NCI-H2107 treated with DMSO at 0.1 percent for 48 hours (cell line): ENCODE results near the gene BCOR.
A peak's percentile ranks its signal among the peaks of the same experiment; 100 is the strongest.

Experiments used
- DNase-seq: peaks from one replicate; lab custom pipeline; 2025; ENCODE audit not compliant: unreplicated experiment; lab: John Stamatoyannopoulos, UW

Gene BCOR

DNA sequence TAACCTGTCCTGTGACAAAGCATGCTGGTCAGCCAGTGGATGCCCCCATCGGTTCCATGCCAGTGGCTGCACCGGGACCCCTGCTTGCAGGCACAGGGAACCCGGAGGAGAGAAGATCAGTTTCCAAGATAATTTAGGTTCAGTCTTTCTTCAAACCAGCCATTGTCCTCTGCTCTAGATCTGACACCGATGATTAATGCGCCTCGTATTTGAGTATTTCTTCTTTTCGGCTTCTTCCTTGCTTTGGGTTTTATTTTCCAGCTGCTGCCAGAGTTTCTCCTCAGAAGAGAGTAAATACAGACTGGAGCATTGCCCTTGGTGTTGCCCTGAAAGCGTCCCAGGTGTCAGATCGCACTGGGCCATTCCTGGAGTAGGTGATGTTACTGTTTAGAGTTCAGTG lies 19.2 kb upstream of the BCOR start:
- no peak for DNase-seq

GRCh38 chrX:40112996-40113395 lies 15.2 kb upstream of the BCOR start:
- no peak for DNase-seq

DNA sequence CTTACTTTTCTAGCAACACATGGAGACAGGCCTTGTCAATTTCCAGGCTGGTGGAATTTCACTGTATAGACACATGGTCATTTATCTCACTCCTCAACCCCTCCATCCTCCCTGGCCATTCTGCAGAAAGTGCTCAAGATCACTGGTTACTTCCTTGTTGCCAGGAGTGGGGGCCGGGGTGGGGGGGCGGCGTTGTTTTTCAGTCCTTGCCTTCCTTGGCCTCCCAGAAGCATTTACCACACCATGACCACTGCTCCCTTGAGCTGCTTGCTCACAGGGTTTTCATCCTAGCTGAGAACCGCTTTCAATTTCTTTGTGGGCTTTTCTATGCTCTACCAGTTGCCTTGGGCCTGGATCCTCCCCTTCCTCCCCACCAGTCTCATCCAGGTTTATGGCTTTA lies 14.1 kb upstream of the BCOR start:
- no peak for DNase-seq

DNA sequence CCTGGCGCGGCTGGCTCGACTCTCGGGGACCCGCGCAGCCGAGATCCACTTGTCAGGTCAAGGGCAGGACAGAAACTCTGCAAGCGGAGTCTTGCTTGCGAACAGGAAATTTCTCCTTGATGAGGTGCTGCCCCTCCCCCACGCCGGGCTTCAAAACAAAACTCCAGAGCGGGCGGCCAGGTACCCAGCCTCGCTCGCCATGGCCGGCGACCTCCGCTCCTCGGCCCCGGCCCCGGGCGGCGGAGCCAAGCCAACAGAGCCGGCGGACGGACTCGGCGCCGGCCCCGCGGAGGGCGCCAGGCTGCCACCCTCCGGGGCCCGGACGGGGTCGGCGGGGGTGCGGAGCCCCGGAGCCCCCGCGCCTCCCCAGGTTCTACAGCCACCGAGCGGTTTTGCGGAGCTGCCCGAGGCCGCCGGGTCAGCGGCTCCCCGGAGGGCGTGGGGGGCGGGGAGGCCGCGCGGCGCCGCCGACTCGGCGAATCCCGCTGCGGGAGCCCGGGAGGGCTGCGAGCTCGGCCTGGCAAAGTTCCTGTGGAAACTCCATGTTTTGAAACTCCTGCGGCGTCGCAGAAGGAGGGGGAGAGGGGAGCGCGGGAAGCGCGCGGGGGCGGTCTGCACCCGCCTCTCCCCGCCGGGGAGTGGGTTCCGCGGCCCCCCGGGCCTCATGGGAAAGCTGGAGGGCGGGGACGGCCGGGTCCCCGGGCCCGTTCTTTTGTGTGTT lies 11.7 kb upstream of the BCOR start:
- no peak for DNase-seq

- DNase-seq, result no peak
Observed at GRCh38 chrX:40108959-40109287, 11.2 kb upstream of the BCOR start.

DNA sequence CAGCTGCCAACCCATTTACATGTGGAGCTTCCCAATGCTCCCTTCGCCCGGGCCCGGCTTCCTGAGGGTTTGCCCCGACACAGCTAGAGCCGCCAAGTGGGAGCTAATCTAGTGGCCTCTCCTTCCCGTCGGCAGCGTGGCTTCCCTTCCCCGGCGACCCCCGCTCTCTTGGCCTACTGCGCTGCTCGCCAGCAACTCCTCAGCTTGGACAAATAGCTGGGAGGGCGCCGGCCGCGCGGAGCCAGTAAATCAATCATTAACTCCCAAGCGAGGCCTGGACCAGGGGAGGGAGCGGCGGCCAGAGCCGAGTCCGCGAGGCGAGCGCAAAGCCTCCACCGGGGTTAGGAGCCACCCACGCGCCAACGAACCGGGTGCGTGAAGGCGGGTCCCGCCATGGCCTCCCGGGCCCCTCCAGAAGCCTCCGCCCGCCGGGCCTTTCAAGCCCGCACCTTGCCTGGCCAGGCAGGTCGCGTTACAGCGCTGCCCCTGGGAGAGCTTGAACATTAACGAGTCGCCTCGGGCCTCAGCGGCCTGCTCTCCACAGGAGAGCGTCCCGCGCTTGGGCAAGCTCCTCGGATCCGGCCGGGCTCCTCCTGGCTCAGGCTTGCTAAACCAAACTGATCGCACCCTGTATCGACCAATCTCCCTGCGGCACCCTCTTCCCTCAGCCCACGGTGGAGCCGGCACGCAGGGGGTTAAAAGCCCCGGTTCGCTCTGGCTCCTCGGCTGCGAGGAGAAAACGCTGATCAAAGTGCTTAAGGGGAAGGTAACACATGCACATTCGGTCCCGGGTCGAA lies 10.6 kb upstream of the BCOR start:
- DNase-seq, result no peak

GRCh38 chrX:40107291-40108161 lies 9.8 kb upstream of the BCOR start:
- peak; percentile 66 for DNase-seq

DNA sequence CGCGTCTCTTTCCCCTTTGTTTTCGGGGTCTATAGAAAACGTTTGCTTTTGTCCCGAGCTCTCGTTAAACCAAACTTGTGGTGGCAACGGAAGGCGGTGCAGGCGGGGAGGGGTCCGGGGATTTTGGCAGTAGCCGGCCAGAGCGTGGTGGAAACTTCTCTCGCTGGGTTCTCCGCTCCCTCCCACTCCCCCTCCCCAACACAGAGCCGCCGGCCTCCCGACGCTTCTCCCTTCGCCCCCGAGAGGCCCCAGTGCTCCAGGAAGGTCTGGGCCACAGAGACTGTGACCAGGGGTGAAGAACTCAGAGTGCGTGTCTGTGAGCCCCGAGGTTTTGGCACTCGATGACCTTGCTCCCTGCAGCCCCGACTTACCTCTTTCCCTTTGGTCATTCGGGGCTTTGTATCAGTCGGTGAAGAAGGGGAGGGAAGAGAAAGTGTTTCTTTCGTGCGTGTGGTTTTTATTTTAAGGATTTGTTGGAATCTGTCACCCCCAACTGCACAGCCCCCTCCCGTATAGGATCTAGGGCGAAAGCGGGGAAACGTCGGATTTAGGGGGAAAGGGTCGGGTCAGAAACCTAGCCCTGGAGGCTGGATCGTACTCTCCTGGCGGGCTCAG lies 9.0 kb upstream of the BCOR start:
- DNase-seq, result no peak

- DNase-seq, result no peak
Observed at GRCh38 chrX:40105835-40106675, 8.3 kb upstream of the BCOR start.

GRCh38 chrX:40104985-40105834 lies 7.5 kb upstream of the BCOR start:
- no peak for DNase-seq

DNA sequence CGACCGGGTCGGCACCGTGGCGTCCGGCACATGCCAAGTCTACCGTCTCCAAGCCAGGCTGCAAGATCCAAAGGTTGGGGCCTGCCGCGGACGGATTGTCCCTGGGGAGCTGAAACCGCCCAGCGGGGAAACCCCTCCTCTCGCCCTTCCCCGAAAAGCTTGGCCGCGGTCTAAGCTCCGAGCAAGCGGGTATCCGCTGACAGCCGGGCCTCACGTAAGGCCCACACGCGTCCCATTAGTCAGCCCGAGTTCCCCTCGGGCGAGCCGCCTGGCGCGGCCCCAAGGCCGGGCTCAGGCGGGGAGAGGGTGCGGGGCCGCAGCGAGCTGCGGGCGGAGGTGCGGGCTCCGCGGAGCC lies 6.8 kb upstream of the BCOR start:
- no peak for DNase-seq

DNA sequence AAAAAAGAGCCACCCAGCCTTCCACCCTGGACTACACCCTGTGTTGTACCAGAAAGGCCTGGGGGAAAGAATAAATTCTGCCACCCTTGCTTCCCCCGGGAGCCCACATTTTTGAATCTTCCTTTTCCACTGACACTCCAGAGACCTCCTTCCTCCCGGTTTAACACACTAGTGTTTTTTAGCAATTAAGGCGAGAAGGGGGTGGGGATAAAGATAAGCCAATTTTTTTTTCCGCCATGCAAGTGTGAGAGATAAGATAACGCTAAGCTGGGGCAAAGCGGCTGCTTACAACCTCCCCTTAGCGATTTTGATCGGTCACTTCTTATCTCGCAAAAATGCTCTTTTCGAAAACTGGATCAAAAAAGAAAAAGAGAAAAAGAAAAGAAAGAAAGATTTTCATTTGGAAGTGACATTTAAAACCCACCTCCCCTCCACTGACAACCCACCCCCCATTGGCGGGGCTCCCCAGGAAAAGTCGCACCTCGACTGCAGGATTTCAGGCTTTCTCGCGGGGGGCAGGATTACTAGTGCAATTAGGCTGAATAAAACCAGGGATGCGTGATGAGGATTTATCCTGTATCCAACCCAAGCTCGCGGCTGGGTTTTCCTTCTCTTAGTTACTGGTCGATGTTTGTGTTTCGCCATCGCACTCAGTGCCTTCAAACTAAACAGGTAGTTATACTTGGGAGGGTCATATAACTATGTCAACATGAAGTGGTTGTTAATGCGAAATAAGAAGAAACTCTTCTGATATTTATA lies 6.0 kb upstream of the BCOR start:
- DNase-seq, result no peak

- no peak for DNase-seq
Observed at GRCh38 chrX:40102393-40103381, 4.9 kb upstream of the BCOR start.

DNA sequence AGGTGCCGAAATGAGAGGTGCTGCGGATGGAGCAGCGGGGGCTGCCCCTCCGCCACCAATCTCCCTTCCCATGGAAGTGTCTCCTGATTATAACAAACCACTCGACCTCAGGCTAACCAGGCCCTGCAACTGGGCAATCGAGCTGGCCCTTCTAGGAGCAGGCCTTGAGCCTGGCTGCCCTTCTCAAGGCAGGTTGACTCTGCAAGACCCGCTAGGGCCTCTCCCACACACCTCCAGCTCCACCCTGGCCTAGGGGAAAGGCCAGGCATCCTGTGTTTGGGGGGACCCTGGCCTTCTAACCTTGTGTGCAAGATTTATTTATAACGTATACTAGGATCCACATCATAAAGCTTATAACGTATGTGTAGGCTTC lies 3.7 kb upstream of the BCOR start:
- DNase-seq, result no peak

DNA sequence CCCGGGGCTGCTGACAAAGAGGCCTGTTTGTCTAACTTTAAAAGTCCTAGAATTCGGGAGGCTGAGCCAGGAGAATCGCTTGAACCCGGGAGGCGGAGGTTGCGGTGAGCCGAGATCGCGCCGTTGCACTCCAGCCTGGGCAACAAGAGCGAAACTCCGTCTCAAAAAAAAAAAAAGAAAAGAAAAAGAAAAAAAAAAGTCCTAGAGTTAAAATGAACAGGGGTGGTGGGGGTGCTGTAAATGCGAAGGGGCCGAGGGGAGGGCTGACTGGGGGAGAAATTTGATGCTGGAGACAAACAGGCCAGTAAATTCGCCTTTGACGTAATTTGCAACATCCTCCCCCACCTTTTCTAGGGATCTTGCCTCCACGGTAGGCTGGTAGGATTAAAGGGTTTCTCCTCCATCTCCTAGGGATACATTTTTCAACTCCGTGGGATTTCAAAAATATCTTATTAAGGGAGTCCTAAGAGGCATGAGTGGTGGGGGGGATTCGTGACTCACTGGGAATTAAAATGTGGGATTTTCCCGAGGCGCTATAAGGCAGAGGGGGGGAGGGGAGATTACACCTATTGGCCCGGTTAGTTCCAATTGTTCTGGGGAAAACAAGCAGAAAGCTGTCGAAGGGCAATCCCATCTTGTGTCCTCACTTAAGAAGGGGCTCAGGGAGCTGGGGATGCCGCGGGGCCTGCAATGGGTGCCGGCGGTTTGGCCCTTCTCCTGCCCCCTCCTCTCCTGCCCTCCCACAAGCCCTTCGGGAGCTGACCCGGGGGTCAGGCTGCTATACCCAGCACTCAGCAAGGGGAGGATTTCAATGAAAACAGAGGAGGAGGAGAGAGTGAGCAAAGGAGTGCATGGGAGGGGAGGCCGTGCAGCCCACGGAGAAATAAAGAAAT lies 3.0 kb upstream of the BCOR start:
- DNase-seq, result peak; percentile 63

GRCh38 chrX:40100141-40100536 lies 2.4 kb upstream of the BCOR start:
- no peak for DNase-seq
